ENCODE data around the gene C10orf90.

- TF ChIP-seq CTCF (IDR thresholded peaks at IDR 0.05) (no peak), POLR2A (IDR thresholded peaks at IDR 0.05) (no peak)
Measured at GRCh38 chr10:126617208-126617607, 53.3 kb downstream of the C10orf90 start.

Data from Peyer's patch (tissue), 4 donors.